UCSD-AML1 (cell line): ENCODE measurements around the gene SGMS2.
"Not testable (repeated sequence)": the region's sequence is repeated elsewhere in the genome, so short reads cannot be mapped to it uniquely, and the experiment has no call there.

Source experiments
- DNase-seq: peaks from one replicate; lab custom pipeline; 2025; ENCODE audit not compliant: unreplicated experiment; lab: John Stamatoyannopoulos, UW

The SGMS2 gene

GRCh38 chr4:107863850-107864371, 39.2 kb downstream of the SGMS2 start:
- no peak for DNase-seq

- DNase-seq, result no peak
Observed at GRCh38 chr4:107866726-107867125, 42.0 kb downstream of the SGMS2 start.

GRCh38 chr4:107870236-107870635, 45.5 kb downstream of the SGMS2 start:
- no peak for DNase-seq

DNA sequence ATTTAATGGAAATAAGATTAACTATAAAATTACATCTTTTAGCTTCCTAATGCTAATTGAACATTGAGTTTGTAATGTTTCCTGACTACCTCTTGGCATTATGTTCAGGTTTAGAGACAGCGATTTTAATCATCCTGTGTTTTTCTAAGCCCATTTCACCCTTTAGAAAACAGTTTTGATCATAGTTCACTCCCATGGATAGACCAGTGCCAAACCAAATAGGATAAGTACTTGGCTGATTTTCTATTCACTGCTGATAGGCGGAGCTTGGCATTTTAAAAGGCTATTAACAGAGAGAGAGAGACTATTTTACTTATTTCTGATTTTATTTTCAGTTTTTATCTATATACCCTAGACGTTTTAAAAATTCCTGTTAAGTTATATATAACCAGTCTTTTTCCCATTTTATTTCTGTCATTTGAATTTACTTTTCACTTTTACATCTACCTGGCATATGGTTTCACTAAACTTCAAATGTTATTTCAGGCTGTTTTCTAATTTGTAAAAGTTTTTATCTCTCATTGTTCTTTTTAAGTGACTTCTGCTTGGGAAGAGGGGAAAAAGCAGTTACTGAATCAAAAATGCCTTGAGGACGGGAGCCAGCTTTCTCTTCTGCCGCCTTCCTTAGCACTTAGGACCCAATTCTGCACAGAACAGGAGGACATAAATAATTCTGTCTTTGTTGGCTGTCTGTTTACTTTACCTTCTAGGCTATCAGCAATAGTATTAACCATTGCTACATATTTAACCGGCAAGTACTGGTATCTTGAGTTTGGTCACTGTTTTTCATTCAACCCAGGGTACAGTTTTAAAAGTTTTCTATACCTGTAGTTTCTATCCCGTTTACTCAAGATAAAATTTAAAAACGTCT, 46.4 kb downstream of the SGMS2 start:
- no peak for DNase-seq

DNA sequence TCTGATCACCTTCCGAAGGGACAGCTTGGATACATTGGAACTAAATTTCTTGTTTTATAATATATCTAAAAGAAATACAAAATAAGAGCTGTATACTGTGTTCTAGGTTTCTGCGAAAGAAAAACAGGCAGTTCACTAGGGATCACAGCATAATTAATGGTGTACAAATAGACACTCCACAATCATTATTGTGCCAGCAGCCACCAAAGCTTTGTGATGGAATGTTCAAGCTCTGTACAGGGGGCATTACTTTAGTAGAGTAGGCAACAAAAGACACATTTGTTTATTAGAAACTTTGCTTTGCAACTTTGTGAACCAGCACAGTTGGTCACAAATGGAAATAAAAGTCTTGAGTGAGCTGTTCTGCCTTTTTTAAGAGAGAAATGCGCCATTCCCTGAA, 49.3 kb downstream of the SGMS2 start:
- no peak for DNase-seq

GRCh38 chr4:107876099-107876498, 51.4 kb downstream of the SGMS2 start:
- no peak for DNase-seq

DNA sequence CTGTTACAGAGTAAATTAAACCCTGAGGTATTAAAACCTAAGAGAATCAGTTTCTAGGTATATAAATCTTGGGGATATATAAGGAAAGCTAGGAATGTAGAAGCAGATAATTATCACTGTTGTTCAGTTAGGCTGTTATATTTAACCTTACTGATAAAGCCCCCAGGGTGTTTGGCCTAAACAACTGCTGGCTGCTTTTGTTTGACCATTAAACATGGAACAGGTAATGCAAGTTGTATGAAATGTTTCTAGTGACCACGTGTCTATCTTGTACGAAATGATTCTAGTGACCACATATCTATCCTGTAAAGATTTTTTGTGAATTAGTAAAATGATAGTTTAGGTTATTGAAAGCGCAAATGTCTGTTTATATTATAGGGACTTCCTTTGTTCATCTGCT, 52.6 kb downstream of the SGMS2 start:
- DNase-seq, result no peak

DNA sequence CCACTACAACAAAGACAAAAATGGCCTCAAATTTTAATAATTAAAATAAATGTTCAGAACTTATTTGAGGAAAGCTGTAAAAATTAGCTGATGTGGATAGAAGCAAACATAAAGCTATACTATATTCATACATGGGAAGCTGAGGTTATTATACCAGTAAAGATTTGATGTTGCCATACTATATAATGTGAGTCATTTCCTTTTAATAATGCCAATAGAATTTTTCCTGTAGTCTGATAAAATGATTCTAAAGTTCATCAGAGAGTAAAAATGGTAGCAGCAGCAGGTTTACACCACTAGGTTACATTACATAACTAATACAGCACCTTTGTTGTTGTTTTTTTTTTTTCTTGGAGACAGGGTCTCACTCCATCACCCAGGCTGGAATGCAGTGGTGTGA, 61.1 kb downstream of the SGMS2 start:
- no peak for DNase-seq

- no peak for DNase-seq
Observed at GRCh38 chr4:107888237-107888636, 63.5 kb downstream of the SGMS2 start.

GRCh38 chr4:107890779-107891178, 66.0 kb downstream of the SGMS2 start:
- no peak for DNase-seq

DNA sequence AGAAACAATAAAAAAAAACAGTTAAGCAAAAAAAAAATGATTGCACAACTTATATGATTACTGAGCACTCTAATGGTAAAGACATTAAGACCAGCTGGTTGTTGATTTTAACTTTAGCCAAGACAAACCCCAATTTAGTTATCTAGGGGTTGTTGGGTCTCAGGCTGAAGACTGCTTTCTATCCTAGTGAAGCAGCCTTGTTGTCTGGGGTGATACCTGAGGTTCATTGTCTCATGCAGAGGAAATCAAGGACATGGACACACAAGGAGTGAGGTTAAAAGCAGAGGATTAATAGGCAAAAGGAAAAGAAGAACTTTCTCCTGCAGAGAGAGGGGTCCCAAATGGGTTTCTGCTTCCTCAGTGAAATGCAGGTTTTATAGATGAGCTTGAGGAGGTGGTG, 66.6 kb downstream of the SGMS2 start:
- no peak for DNase-seq

DNA sequence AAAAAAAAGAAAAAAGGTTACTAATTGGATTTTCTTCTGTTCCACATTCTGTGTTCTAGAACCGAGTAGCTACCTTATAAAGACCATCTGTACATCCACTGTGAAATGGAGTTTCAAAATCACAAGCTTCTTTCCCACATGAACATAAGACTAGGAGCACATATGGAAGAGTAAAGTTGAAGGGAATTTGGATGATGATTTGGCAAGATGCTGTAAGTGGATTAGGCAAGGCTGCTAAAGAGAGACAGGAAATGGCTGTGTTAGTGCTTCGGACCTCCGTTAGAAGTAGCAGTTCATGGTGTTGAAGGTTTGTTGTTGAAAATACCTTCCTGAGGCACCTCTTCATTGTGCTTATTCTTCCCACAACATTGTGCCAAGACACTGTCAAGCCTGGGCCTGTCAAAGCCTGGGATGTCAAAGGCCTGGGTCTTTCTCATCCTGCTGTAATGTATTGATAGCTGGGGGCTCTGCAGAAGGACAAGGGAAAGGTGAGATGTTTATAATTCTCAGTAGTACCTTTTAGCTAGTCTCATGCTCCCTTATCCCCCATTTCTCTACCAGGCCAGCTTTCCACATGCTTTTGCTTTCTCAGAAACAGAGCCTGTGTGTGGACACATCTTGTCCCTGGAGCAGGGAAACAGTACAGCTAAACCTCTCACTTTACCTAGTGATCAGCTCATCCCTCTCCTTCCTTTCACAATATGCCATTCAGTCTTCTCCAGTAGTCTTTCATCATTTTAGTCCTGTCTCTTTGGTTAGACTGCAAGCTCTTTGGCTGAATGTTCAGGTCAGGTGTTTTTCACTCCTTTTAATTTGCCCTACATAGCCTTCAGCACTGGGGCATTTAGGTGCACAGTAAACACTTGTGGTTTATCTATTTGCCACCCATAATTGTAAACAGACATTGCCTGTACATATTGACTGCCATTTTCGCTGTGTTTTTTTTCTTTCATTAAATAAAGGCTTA, 68.7 kb downstream of the SGMS2 start:
- DNase-seq, result no peak

DNA sequence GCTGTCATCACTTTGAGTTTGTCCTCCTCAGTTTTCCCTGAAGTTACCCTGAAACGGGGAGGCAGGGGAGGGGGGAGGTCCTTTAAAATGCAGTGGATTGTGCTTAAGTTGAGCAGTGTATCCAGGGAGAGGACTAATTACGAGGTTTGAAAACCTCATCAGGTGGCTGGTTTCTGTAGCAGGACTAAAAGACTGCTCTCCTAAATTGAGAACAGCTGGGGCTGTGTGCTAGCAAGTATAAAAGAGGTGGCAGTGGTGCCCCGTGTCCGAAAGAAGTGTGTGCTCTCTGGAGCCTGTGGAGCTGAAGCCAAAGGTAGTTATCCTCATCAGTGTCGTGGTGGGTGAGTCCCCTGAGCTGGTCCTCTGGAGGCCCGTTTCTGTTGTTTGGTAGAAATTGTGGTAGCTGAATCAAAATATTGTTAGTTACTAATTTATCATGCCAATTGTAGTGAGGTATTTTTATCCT, 69.4 kb downstream of the SGMS2 start:
- DNase-seq, result no peak

DNA sequence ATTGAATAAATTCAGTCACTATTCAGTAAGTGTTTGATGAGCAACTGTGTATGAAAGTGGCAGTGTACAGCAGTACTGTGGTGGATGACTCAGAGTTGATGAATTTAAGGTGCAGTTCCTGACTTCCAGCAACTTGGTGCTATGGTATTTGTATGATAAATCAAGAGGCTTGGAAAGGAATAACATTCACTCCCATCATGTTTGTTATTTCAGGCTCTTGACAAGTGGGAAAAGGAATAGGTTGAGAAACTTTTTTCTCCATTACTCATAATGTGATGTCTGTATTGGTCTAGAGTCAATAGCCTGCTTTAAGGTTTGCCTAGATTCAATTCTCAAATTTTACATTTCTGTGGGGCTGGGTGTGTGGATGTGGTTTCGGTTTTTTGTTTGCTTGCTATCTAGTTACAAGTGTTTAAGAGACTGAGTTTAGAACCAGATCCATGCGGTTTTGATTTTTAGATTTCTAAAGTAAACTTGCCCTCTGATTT, 71.5 kb downstream of the SGMS2 start:
- DNase-seq, result no peak

GRCh38 chr4:107896646-107897045, 71.9 kb downstream of the SGMS2 start:
- DNase-seq, result no peak

- DNase-seq, result no peak
Observed at GRCh38 chr4:107897823-107898222, 73.1 kb downstream of the SGMS2 start.

- DNase-seq, result no peak
Observed at GRCh38 chr4:107900067-107900466, 75.3 kb downstream of the SGMS2 start.

DNA sequence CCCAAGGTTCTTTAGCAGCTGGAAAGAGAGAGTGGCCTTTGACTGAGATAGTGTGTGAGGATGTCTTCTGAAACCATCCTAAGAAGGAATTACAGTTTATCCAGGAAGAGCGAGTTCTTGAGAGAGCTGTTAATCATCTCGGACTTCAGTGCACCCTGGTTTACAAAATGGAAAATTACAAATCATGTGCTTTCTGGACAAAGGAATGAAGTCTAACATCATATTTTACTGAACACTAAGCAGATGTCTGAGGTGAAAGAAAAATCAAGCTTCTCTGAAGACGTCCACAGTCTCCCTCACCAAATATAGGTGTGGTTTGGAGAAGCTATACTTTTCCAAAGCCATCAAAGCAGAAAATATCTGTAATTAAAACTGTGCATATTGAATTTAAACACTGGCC, 75.8 kb downstream of the SGMS2 start:
- no peak for DNase-seq

DNA sequence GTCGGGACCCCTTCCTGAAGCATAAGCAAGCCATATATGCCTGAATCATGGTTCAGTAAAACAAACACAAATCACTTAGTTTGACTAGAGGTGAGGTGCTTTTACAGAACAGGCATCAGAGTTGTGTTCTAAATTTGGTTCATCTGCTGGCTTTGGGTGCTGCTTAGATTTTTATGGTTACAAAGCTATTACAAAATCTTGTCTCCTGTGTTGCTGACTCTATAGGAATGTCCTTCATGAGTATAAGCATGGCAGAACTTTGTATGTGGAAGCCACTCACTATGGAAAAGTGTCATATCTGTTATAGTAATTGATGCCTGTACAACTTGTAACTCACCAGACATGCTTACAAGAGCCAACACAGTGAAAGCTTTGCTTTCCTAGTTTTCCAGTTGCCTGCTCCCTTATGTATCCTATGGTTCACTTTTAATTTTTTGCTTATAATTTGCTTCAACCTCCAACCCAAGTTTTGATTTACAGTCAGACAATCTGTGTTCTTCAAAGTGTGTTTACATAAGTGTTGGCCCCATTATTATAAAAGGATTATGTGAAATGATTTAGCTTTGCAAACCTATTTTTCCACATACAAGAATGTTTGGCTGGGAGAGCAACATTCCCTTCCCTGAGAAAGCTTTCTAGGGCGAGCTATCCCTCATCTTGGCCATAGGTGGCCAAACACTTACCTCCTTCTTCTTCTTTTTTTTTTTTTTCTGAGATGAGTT, 76.6 kb downstream of the SGMS2 start:
- DNase-seq, result no peak

GRCh38 chr4:107902715-107903114, 78.0 kb downstream of the SGMS2 start:
- no peak for DNase-seq

GRCh38 chr4:107905082-107905481, 80.3 kb downstream of the SGMS2 start:
- DNase-seq, result not testable (repeated sequence)
